GM18502 (cell line): ENCODE measurements around the gene PTPRN2.
"Not testable (repeated sequence)": the region's sequence is repeated elsewhere in the genome, so short reads cannot be mapped to it uniquely, and the experiment has no call there.

Experiments
- ATAC-seq: cut with Tn5 transposase; IDR thresholded peaks from one replicate; pipeline ENCODE4 v1.9.1; 2021; ENCODE audit warnings: mild to moderate bottlenecking; ENCODE audit not compliant: unreplicated experiment, poor library complexity

PTPRN2 gene

GRCh38 chr7:157508477-157508881, 1079.1 kb downstream of the PTPRN2 start:
- ATAC-seq, result no peak

- ATAC-seq, result no peak
Observed at GRCh38 chr7:157507987-157508386, 1079.6 kb downstream of the PTPRN2 start.

GRCh38 chr7:157506268-157506667, 1081.4 kb downstream of the PTPRN2 start:
- ATAC-seq, result no peak

GRCh38 chr7:157505646-157506045, 1082.0 kb downstream of the PTPRN2 start:
- no peak for ATAC-seq

- ATAC-seq, result no peak
Observed at GRCh38 chr7:157503229-157503628, 1084.4 kb downstream of the PTPRN2 start.

DNA sequence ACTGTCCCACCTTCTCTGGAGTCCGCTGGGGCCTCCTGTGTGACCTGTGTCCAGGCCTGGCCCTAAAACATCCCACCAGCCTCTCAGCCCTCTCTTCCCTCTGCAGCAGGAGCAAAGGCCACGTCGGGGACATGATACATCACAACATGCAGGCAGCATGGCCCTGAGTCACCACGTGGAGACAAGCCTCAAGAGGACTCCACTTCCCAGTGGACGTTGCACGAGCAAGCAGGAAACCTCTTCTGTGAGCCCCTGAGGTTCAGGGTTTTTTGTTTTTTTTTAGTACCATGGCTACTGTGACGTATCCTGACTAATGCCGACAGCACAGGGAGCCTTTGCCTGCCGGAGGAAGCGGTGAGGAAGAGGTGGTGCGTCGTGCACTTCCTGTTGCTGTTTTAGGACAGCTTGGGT, 1084.9 kb downstream of the PTPRN2 start:
- ATAC-seq, result peak; percentile 75

- ATAC-seq, result no peak
Observed at GRCh38 chr7:157501581-157501980, 1086.0 kb downstream of the PTPRN2 start.

GRCh38 chr7:157500989-157501540, 1086.6 kb downstream of the PTPRN2 start:
- not testable (repeated sequence) for ATAC-seq

- ATAC-seq, result no peak
Observed at GRCh38 chr7:157500171-157500960, 1087.3 kb downstream of the PTPRN2 start.

DNA sequence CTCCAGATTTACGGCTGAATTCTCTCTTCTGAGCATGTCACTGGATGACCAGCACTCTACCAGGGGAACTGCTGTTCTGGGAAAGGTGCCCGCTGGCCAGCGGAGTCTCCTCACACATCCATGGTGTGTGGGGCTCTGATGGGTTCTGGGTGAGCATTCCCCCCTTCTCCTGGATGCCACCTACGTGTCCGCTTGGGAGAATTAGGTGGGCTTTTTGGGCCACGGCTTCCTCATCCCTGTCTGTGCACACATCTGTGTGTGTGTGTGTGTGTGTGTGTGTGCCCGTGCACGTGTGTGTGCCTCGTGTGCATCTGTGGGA, 1087.8 kb downstream of the PTPRN2 start:
- no peak for ATAC-seq

DNA sequence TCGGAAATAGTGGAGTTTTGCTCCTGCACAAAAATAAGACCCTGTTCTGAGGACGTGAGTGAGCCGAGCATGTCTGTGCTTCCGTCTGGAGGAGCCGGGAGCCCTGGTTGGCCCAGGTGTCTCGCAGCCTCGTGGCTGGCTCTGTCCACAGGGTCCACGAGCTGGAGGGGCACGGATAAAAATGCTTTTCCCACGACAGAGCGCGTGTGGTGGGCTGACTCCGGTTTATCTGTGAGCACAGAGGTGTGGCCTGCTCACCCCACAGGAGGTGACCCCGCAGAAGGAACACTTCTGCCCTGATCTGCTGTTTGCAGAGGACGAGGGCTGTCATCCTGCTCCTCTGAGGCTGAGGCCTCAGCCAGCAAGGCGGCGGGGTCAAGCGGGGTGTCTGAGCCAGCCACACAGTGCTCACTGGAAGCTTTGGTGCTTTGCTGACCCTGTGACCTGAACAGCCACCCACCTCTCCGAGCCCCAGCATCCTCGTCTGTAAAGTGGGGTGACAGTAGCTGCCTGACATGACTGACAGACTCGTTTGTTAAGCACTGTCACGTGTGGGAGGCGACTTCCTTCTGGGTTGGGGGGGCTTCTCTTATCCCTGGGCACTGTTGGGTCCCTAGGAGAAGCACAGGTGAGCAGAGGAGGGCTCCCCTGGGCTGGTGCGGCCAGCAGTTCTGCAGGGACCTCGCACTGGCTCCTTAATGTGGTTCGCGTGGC, 1088.3 kb downstream of the PTPRN2 start:
- ATAC-seq, result no peak

DNA sequence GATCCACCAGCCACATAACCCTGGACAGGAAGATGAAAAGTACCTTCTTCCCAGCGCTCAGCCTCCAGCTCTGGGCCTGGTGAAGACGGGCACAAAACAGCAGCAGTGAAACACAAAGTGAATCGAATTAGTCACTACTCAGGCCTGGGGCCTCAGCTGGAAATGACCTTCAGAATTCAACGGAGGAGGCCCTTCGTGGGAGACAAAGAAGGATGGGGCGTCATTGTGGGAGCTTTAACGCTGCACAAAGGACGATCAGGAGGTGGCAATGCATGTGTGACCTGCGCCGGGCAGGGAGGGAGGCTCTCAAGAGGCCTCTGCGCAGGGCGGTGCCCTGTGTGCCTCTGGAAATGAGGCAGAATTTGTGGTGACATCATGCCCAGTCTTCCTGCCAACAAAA, 1089.0 kb downstream of the PTPRN2 start:
- no peak for ATAC-seq

GRCh38 chr7:157497744-157498651, 1089.6 kb downstream of the PTPRN2 start:
- no peak for ATAC-seq

DNA sequence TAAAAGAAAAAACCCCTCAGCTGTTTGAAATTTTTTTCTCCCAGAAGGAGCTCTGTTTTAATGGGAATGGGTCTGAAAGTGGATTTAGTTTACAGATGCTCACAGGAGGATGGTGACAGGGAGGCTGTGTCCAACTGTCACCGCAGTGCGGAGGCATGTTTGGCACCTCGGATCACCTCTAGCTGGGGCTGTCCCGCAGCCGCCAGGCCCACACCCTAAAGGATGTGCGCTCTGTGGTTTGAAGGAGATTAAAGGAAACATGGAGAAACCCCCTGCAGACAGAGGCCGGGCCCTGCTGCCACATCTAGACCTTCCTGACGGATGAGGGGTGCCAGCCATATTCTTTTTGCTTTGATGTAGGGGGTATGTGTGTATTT, 1090.3 kb downstream of the PTPRN2 start:
- ATAC-seq, result no peak

- ATAC-seq, result no peak
Observed at GRCh38 chr7:157496416-157497275, 1091.0 kb downstream of the PTPRN2 start.

DNA sequence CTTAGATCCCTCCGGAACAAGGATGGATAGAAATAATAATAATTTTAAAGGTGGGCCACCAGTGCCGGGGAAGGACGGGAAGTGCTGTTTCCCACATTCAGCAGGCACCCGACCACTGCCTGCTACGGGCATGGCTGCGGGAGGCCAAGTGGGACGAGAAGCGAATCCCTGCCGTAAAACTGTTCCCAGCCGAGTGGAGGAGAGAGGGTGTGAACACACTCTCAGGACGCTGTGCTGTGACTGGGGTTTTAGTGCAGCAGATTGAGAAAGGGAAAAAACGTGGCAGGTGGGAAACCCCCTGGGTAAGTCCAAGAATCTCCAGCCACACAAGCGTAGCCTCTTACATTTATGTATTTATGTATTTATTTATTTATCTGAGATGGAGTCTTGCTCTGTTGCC, 1092.0 kb downstream of the PTPRN2 start:
- peak; percentile 77 for ATAC-seq

- no peak for ATAC-seq
Observed at GRCh38 chr7:157495177-157495553, 1092.5 kb downstream of the PTPRN2 start.

DNA sequence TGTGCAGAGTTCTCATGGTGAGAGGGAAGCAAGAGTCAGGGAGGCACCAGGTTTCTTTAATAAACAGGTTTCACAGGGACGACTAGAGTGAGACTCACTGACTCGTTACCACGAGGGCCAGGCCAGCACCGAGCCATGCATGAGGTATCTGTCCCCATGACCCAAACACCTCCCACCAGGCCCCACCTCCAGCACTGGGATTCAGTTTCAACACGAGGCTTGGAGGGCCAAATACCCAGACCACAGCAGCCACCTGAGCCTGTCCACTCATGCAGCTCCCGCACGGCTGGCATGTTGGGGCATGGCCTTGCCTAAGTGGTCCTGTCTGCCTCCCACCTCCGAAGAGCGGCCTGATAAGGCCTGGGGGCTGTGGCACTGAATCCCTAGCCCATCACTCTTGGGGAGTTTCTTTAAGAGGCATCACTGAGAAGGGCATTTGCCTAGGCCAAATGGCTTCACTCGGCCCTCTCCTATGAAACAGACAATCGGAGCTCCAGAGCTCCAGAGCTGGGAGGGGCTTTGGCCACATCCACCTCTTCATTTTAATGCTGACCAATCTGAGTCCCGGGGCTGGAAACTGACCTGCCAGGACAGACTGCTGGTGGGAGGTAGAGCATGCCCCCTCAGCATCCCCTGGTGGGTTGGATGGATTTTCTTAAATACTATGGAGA, 1093.0 kb downstream of the PTPRN2 start:
- no peak for ATAC-seq

- no peak for ATAC-seq
Observed at GRCh38 chr7:157493776-157494175, 1093.8 kb downstream of the PTPRN2 start.
